ENCODE results near the gene QKI.

DNA sequence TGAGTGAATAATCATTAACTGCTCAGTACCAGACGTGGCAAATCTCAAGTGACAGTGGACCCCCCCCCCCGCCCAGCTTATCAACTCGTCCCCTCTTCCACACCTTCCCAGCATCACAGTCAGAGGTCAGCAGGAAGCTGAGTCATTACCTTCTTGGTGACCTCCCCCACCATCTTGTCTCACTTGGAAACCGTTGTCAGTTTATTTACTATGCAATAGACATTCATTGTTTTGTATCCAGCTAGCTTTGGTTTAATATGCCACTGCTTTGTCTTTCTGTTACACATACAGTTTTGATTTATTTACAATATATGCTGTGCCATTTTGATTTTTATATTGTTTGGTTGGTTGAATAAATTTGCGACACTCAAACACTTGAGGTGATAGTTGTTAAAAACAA is 158.1 kb downstream of the QKI start:
- no peak for TF ChIP-seq FOXM1 (IDR thresholded peaks at IDR 0.05; ENCODE audit: borderline replicate concordance, low read depth)
- TF ChIP-seq, protein P1, sequence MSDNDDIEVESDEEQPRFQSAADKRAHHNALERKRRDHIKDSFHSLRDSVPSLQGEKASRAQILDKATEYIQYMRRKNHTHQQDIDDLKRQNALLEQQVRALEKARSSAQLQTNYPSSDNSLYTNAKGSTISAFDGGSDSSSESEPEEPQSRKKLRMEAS (IDR thresholded peaks at IDR 0.05): no peak
- TF ChIP-seq YY1 (IDR thresholded peaks at IDR 0.05; ENCODE audit: low read depth): no peak
- TF ChIP-seq TEAD4 (IDR thresholded peaks at IDR 0.05): no peak
- no peak for TF ChIP-seq EP300 (IDR thresholded peaks at IDR 0.05; ENCODE audit: borderline replicate concordance)
- TF ChIP-seq TAF1 (IDR thresholded peaks at IDR 0.05; ENCODE audit: low read depth): no peak
- TF ChIP-seq, protein P2, sequence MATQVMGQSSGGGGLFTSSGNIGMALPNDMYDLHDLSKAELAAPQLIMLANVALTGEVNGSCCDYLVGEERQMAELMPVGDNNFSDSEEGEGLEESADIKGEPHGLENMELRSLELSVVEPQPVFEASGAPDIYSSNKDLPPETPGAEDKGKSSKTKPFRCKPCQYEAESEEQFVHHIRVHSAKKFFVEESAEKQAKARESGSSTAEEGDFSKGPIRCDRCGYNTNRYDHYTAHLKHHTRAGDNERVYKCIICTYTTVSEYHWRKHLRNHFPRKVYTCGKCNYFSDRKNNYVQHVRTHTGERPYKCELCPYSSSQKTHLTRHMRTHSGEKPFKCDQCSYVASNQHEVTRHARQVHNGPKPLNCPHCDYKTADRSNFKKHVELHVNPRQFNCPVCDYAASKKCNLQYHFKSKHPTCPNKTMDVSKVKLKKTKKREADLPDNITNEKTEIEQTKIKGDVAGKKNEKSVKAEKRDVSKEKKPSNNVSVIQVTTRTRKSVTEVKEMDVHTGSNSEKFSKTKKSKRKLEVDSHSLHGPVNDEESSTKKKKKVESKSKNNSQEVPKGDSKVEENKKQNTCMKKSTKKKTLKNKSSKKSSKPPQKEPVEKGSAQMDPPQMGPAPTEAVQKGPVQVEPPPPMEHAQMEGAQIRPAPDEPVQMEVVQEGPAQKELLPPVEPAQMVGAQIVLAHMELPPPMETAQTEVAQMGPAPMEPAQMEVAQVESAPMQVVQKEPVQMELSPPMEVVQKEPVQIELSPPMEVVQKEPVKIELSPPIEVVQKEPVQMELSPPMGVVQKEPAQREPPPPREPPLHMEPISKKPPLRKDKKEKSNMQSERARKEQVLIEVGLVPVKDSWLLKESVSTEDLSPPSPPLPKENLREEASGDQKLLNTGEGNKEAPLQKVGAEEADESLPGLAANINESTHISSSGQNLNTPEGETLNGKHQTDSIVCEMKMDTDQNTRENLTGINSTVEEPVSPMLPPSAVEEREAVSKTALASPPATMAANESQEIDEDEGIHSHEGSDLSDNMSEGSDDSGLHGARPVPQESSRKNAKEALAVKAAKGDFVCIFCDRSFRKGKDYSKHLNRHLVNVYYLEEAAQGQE (IDR thresholded peaks at IDR 0.05; ENCODE audit: low read depth): no peak
- no peak for TF ChIP-seq ZBTB7A (IDR thresholded peaks at IDR 0.05; ENCODE audit: low read depth)
- no peak for TF ChIP-seq TCF12 (IDR thresholded peaks at IDR 0.05; ENCODE audit: low read depth)
- no peak for TF ChIP-seq CEBPB (IDR thresholded peaks at IDR 0.05)
- no peak for TF ChIP-seq RAD21 (IDR thresholded peaks at IDR 0.05; ENCODE audit: low read depth)
